ENCODE measurements around the gene ETNPPL. TPM values are rescaled to one million over a fixed set of nuclear protein-coding genes. Genes with fewer than 3 reads are reported as not detected.

The ETNPPL gene
- total RNA-seq, 2 experiments from 2014 or later: not detected

- Mint-ChIP-seq H3K4me1 (no peaks in the 10 kb centered on the region), H3K27ac (no peak overlapping the region), H3K4me3 (no peak overlapping the region), H3K9me3 (no peaks in the 10 kb centered on the region), H3K27me3 (no peaks in the 10 kb centered on the region), H3K36me3 (no peaks in the 10 kb centered on the region)
- DNase-seq: no peak
Measured at GRCh38 chr4:108694423-108694822, 68.4 kb downstream of the ETNPPL start.

DNA sequence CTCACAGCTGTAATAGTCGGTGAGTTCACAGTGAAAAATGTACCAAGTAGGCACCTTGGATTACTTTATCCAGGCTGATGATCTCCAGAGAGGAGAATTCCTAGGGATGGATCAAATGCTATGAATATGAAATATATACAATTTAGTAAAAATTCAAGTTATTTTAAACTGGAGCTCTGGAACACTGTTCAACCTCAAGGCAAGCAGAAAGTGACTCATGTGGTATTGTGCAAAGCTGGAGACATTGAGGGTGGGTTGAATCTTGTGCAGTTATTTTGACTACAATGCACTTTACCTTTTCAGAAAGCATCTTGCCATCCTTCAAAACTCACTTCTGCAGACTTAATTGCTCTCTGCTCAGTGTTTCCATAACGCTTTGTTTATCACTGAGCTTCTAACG, 69.0 kb downstream of the ETNPPL start:
- DNase-seq: no peak
- Mint-ChIP-seq H3K36me3 (no peaks in the 10 kb centered on the region), H3K27me3 (no peaks in the 10 kb centered on the region), H3K27ac (no peak overlapping the region), H3K4me3 (no peak overlapping the region), H3K9me3 (no peaks in the 10 kb centered on the region), H3K4me1 (no peaks in the 10 kb centered on the region)

- no peak overlapping the region for H3K4me3 Mint-ChIP-seq
- H3K27me3 Mint-ChIP-seq: no peaks in the 10 kb centered on the region
- H3K36me3 Mint-ChIP-seq: no peaks in the 10 kb centered on the region
- H3K27ac Mint-ChIP-seq: no peak overlapping the region
- no peaks in the 10 kb centered on the region for H3K4me1 Mint-ChIP-seq
- DNase-seq: no peak
- H3K9me3 Mint-ChIP-seq: no peaks in the 10 kb centered on the region
Measured at GRCh38 chr4:108693211-108693610, 69.6 kb downstream of the ETNPPL start.

Other genes starting within 250 kb of the ETNPPL start
- gene RPL34, start 142.5 kb downstream of the ETNPPL start, total RNA-seq: 1,000 to 10,000 TPM; 1,572 to 1,710 TPM
- 10 to 100 TPM; 86.9 to 89.4 TPM for gene OSTC, start 112.5 kb downstream of the ETNPPL start, total RNA-seq

Measured in activated naive CD8-positive, alpha-beta T cell treated with anti-CD3 and anti-CD28 coated beads for 36 hours (primary cell).